HL-60 (cell line): Measurements from ENCODE around the gene ZP2.

Experiments used
- DNase-seq, 2 experiments: peaks; one replicate each; pipeline ENCODE4 v3.0.0-alpha.2; 2010 to 2020; ENCODE audit warnings: low read depth in 1 of 2, low spot score in 1 of 2
- H3K27ac ChIP-seq: fragments of 250-450 bp; sonication (Bioruptor Pico); replicated peaks from 2 replicates; pipeline ENCODE4 v1.5.1; 2020; ENCODE audit warnings: mild to moderate bottlenecking, moderate library complexity
- H3K27me3 ChIP-seq: fragments of 250-450 bp; sonication (Bioruptor Pico); 2 replicates; pipeline ENCODE4 v1.5.1; 2021; ENCODE audit warnings: mild to moderate bottlenecking, moderate library complexity; ENCODE audit not compliant: insufficient read depth, poor library complexity, severe bottlenecking
- H3K4me3 ChIP-seq: replicated peaks from 2 replicates; pipeline ENCODE4 v1.5.1; 2011; ENCODE audit warnings: mild to moderate bottlenecking, control low read depth, low read length; ENCODE audit not compliant: insufficient read depth
- GABPA ChIP-seq: IDR thresholded peaks from 2 replicates; pipeline ENCODE4 v1.6.1; 2012; ENCODE audit warnings: low read depth
- POLR2AphosphoS5 ChIP-seq: IDR thresholded peaks from 2 replicates; pipeline ENCODE4 v1.6.1; 2012; ENCODE audit warnings: low read depth
- SPI1 ChIP-seq: IDR thresholded peaks from 2 replicates; pipeline ENCODE4 v1.6.1; 2012; ENCODE audit warnings: low read depth, mild to moderate bottlenecking, borderline replicate concordance
- TF ChIP-seq, protein P1 (sequence below): IDR thresholded peaks from 2 replicates; pipeline ENCODE4 v1.6.1; 2012; ENCODE audit warnings: low read depth; ENCODE audit not compliant: insufficient replicate concordance
- TF ChIP-seq, protein P2 (sequence below): IDR thresholded peaks from one replicate; pipeline ENCODE4 v1.5.1; 2011; ENCODE audit warnings: low read length, control low read depth, inconsistent platforms; ENCODE audit not compliant: insufficient read depth

The ZP2 gene

DNA sequence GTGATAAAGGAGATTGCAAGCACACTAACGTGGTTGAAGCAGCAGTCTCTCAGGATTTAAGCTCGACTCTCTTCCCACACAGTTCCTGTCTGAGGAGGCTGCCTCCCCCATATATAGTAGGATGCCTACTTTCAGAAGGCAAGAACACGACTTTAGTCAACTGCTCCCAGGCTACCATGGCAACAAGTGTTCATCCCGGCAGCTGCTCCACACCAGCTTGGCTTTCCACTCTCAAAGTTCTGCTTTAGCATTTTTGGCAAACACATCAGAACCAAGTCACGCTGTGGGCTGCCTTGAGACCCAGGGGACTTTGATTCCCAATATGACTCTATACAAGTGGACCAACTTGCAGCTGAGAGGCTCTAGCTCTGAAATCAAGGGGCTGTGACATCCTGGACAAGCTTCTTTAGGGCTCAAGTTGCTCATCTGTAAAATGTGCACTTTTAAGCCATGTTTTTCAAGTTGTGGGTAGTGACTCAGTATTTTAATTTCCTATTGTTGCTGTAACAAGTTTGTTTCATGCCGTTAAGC, 16.5 kb downstream of the ZP2 start:
- Histone ChIP-seq H3K27ac (no peak overlapping the region), H3K4me3 (no peak overlapping the region), H3K27me3 (no peaks in the 10 kb centered on the region)
- TF ChIP-seq POLR2AphosphoS5 (no peak), SPI1 (no peak), GABPA (no peak)
- TF ChIP-seq, protein P1, sequence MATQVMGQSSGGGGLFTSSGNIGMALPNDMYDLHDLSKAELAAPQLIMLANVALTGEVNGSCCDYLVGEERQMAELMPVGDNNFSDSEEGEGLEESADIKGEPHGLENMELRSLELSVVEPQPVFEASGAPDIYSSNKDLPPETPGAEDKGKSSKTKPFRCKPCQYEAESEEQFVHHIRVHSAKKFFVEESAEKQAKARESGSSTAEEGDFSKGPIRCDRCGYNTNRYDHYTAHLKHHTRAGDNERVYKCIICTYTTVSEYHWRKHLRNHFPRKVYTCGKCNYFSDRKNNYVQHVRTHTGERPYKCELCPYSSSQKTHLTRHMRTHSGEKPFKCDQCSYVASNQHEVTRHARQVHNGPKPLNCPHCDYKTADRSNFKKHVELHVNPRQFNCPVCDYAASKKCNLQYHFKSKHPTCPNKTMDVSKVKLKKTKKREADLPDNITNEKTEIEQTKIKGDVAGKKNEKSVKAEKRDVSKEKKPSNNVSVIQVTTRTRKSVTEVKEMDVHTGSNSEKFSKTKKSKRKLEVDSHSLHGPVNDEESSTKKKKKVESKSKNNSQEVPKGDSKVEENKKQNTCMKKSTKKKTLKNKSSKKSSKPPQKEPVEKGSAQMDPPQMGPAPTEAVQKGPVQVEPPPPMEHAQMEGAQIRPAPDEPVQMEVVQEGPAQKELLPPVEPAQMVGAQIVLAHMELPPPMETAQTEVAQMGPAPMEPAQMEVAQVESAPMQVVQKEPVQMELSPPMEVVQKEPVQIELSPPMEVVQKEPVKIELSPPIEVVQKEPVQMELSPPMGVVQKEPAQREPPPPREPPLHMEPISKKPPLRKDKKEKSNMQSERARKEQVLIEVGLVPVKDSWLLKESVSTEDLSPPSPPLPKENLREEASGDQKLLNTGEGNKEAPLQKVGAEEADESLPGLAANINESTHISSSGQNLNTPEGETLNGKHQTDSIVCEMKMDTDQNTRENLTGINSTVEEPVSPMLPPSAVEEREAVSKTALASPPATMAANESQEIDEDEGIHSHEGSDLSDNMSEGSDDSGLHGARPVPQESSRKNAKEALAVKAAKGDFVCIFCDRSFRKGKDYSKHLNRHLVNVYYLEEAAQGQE = no peak
- TF ChIP-seq, protein P2, sequence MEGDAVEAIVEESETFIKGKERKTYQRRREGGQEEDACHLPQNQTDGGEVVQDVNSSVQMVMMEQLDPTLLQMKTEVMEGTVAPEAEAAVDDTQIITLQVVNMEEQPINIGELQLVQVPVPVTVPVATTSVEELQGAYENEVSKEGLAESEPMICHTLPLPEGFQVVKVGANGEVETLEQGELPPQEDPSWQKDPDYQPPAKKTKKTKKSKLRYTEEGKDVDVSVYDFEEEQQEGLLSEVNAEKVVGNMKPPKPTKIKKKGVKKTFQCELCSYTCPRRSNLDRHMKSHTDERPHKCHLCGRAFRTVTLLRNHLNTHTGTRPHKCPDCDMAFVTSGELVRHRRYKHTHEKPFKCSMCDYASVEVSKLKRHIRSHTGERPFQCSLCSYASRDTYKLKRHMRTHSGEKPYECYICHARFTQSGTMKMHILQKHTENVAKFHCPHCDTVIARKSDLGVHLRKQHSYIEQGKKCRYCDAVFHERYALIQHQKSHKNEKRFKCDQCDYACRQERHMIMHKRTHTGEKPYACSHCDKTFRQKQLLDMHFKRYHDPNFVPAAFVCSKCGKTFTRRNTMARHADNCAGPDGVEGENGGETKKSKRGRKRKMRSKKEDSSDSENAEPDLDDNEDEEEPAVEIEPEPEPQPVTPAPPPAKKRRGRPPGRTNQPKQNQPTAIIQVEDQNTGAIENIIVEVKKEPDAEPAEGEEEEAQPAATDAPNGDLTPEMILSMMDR = no peak
- no peak for DNase-seq

DNA sequence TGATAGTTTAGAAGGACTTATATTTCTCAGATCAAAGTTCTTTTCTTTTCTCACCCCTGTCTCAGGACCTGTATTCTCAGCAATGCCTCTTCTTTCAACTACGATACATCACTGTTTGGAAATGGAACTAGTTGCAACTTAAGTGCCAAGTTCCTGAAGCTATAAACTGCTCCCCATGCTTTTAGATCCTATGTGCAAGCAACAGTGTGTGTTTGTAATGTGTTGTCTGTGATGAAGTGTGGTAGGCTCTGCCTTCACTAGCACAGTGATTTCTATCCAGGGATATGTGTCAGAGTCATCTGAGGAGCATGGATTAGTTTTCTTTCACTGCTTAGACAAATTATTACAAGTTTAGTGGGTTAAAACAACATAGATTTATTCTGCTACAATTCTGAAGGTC, 18.4 kb downstream of the ZP2 start:
- TF ChIP-seq POLR2AphosphoS5 = no peak
- no peak for DNase-seq
- Histone ChIP-seq H3K27ac (no peak overlapping the region), H3K4me3 (no peak overlapping the region), H3K27me3 (no peaks in the 10 kb centered on the region)

DNA sequence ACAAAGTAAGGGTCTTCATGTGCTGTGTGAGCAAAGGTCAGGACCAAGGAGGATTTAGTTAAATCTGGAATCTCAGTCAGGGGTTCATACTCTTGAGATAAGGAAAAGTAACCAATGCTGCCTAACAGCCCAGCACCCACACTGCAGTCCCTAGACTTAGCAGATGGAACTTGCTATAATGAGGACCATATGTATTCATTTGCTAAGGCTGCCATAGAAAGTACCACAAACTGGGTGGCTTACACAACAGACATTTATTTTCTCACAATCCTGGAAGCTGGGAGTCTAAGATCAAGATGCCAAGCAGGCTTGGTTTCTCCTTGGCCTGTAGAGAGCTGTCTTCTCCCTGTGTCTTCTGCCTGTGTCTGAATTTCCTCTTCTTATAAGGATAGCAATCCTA, 20.8 kb downstream of the ZP2 start:
- Histone ChIP-seq H3K27me3 (no peaks in the 10 kb centered on the region), H3K4me3 (no peak overlapping the region), H3K27ac (no peak overlapping the region)
- no peak for DNase-seq
- no peak for TF ChIP-seq POLR2AphosphoS5
- no peak for TF ChIP-seq SPI1
- no peak for TF ChIP-seq GABPA
- TF ChIP-seq, protein P1 = no peak
- TF ChIP-seq, protein P2 = no peak

DNA sequence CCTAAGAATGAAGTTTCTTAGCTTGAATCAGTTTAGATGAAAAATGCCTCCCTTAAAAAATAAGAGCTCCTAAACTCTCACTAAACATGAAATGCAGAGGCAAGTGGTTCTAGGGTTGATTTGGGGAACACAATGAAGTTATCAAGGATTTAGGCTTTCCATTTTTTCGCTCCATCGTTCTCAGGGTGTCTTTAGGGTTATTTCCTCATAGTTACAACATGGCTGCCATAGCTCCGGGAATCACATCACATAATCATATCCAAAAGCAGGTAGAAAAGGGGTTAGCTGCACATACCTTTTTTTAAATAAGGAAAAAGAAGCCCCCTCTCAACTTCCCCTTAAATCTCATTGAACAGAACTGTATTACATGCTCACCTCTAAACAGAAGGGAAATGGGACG, 21.4 kb downstream of the ZP2 start:
- Histone ChIP-seq H3K27ac (no peak overlapping the region), H3K27me3 (no peaks in the 10 kb centered on the region), H3K4me3 (no peak overlapping the region)
- DNase-seq = no peak
- no peak for TF ChIP-seq SPI1
- TF ChIP-seq POLR2AphosphoS5 = no peak

DNA sequence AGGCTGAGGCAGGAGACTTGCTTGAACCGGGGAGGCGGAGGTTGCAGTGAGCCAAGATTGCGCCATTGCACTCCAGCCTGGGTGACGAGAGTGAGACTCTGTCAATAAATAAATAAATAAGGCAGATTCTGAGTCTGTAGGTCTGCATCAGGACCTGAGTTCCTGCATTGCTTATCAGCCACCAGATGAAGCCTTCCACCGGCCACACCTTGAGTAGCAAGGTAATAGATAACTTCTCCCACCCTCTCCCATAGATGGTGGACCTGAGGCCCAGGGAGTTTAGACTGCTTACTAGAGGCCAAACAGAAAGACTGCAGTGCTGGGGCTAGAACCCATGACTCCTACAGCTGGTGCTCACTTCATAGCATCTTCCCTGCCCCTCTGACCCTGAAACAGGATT, 22.1 kb downstream of the ZP2 start:
- H3K27me3 ChIP-seq = no peaks in the 10 kb centered on the region
- no peak overlapping the region for H3K27ac ChIP-seq
- H3K4me3 ChIP-seq = no peak overlapping the region
- no peak for DNase-seq
- TF ChIP-seq POLR2AphosphoS5 = no peak
- no peak for TF ChIP-seq SPI1
- no peak for TF ChIP-seq GABPA
- TF ChIP-seq, protein P1 = no peak
- TF ChIP-seq, protein P2 = no peak
